NAMALWA (cell line): ENCODE results near the gene ZDHHC18.
"Not testable (repeated sequence)": the region's sequence is repeated elsewhere in the genome, so short reads cannot be mapped to it uniquely, and the experiment has no call there.

ENCODE experiments used
- DNase-seq: peaks from one replicate; pipeline ENCODE4 v3.0.0-alpha.2; 2015; ENCODE audit warnings: low spot score

The ZDHHC18 gene

GRCh38 chr1:26833432-26834405 is 7.2 kb downstream of the ZDHHC18 start:
- peak; percentile 91 for DNase-seq

- DNase-seq = not testable (repeated sequence)
Measured at GRCh38 chr1:26837665-26838064, 11.2 kb downstream of the ZDHHC18 start.

- peak; percentile 47 for DNase-seq
Measured at GRCh38 chr1:26838474-26839338, 12.2 kb downstream of the ZDHHC18 start.

GRCh38 chr1:26839339-26839722 is 12.8 kb downstream of the ZDHHC18 start:
- DNase-seq = no peak

GRCh38 chr1:26839779-26840178 is 13.3 kb downstream of the ZDHHC18 start:
- no peak for DNase-seq

- no peak for DNase-seq
Measured at GRCh38 chr1:26844424-26845196, 18.1 kb downstream of the ZDHHC18 start.

- not testable (repeated sequence) for DNase-seq
Measured at GRCh38 chr1:26847826-26848225, 21.3 kb downstream of the ZDHHC18 start.

GRCh38 chr1:26848499-26848898 is 22.0 kb downstream of the ZDHHC18 start:
- DNase-seq = no peak

- DNase-seq = no peak
Measured at GRCh38 chr1:26848941-26849774, 22.7 kb downstream of the ZDHHC18 start.

- DNase-seq = no peak
Measured at GRCh38 chr1:26851106-26851684, 24.7 kb downstream of the ZDHHC18 start.

GRCh38 chr1:26852701-26853100 is 26.2 kb downstream of the ZDHHC18 start:
- no peak for DNase-seq

GRCh38 chr1:26853156-26853555 is 26.7 kb downstream of the ZDHHC18 start:
- DNase-seq = peak; percentile 85

- no peak for DNase-seq
Measured at GRCh38 chr1:26853600-26853999, 27.1 kb downstream of the ZDHHC18 start.

- DNase-seq = no peak
Measured at GRCh38 chr1:26854906-26855305, 28.4 kb downstream of the ZDHHC18 start.

GRCh38 chr1:26855636-26856035 is 29.1 kb downstream of the ZDHHC18 start:
- no peak for DNase-seq

- no peak for DNase-seq
Measured at GRCh38 chr1:26856181-26856580, 29.7 kb downstream of the ZDHHC18 start.

- no peak for DNase-seq
Measured at GRCh38 chr1:26856604-26857469, 30.3 kb downstream of the ZDHHC18 start.

GRCh38 chr1:26857473-26858060 is 31.1 kb downstream of the ZDHHC18 start:
- DNase-seq = no peak

- no peak for DNase-seq
Measured at GRCh38 chr1:26858160-26858559, 31.7 kb downstream of the ZDHHC18 start.
